Measurements from ENCODE around the gene SLITRK4. TPM values are rescaled to one million over a fixed set of nuclear protein-coding genes. Genes with fewer than 3 reads are reported as not detected.

SLITRK4 gene, protein sequence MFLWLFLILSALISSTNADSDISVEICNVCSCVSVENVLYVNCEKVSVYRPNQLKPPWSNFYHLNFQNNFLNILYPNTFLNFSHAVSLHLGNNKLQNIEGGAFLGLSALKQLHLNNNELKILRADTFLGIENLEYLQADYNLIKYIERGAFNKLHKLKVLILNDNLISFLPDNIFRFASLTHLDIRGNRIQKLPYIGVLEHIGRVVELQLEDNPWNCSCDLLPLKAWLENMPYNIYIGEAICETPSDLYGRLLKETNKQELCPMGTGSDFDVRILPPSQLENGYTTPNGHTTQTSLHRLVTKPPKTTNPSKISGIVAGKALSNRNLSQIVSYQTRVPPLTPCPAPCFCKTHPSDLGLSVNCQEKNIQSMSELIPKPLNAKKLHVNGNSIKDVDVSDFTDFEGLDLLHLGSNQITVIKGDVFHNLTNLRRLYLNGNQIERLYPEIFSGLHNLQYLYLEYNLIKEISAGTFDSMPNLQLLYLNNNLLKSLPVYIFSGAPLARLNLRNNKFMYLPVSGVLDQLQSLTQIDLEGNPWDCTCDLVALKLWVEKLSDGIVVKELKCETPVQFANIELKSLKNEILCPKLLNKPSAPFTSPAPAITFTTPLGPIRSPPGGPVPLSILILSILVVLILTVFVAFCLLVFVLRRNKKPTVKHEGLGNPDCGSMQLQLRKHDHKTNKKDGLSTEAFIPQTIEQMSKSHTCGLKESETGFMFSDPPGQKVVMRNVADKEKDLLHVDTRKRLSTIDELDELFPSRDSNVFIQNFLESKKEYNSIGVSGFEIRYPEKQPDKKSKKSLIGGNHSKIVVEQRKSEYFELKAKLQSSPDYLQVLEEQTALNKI
- total RNA-seq: 0.20 and 0.65 TPM in 2 replicates

DNA sequence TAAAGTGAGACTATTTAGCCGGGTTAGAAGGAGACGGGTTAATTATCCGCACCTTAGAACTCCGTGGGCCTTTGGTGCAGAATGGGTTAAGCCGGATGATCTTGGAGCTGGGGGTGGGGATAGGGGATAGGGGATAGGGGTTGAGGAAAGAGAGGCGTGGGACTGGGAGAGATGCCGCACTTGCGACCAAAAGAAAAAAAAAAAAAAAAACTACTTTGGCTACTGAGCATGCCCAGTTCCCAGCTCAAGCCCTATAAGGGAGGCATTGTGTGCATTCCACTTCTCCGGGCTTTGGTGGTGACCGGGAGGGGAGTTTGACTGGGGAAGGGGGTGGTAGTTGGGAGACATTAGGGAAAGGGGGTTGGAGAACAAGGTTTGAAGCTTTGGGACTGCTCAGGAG lies at the start of gene SLITRK4:
Gene SLITRK4 (minus strand): TSS at position 187 of the 400 bp plus-strand sequence. CDS start 4,993 bp downstream, outside the sequence.
- DNase-seq (ENCODE audit: low read depth in 2 of 2): no peak

DNA sequence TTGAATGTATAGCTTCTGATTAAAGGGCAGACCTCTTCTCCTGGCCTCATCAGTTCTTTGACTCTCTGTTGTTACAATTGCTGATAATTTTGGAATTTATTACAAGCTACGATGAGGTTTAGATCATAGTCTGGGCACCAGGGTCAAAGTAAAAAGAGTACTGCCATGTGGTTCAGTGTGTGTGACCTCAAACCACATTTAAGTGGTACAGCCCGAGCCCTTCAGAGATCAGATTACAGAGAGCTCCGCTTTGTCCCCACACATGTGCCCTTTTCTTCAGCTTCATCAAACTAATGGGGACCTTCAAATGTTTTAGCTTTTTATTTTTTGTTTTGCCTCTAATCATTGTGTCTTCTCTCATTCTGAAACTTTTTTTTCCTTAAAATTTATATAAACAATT lies 47.6 kb upstream of the SLITRK4 start:
- DNase-seq (ENCODE audit: low read depth in 2 of 2): no peak

DNA sequence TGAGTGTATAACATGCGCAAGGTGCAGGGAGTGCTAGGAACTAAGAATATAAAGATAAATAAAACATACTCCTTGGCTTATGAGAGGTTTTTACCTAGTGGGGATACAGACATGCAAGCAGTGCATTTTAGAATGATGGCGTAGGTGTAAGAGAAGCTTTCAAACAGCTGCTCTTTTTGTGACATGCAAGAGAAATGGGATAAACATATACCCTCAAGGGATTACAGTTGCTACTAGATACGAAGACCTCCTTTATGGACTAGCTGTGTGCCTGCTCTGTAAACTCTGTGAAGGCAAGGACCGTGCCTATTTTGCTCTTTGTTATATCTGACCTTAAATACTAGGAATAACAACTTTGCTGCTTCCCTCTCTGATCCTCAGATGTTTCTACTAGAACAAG lies 39.0 kb upstream of the SLITRK4 start:
- no peak for DNase-seq (ENCODE audit: low read depth in 2 of 2)

DNA sequence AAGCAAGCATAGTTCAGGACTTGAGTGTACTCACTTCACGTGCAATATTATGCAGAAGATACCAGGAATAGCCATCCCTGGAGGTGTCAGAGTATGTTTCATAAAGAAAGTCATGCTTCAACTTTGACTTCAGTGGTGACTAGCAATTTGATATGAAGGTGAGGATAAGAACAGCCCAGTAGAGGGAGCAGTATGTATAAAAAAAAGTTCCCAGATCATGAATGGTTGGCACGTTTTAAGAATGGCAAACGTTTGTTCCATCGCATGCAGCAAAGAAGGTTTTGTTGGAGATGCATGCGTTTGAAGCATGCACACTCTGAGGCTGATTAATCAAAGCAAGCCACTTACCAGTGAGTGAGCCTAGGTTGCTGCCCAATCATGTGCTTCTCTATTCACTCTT lies 33.5 kb upstream of the SLITRK4 start:
- no peak for DNase-seq (ENCODE audit: low read depth in 2 of 2)

DNA sequence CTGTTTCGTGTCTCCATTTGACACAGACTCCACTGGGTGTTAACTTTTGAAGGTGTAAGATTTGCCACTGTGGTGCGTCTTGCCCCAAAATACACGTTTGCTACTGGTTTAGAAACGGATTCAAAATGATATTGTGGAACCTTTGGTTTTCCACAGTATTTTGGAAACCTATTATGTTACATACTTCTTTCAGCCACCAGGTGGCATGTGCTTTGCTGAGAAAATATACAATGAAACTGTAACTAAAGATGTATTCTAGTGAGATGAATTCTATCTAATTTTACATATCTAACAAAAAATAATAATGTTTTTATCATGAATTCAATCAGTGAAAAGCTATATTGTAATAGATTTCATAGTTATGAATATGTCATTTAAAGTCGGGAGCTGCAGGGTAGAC lies 28.4 kb upstream of the SLITRK4 start:
- DNase-seq (ENCODE audit: low read depth in 2 of 2): peak; percentile 1 to 12

DNA sequence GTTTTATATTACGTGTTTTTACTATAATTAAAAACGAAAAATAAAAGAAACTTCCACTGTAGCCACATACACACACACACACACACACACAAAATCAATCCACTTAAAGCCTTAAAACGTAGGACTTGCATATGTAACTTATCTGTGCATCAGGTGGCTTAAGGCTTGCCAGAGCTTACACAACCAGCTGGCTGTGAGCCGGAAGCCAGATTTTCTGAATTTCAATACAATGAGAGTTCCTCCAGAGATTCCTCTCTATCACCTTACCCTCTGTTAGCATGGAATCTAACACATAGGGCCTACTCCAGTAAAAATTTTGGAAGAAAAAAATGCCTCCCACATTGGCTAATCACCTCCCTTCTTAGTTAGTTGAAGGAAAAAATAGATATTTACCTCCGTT lies 27.9 kb upstream of the SLITRK4 start:
- DNase-seq (ENCODE audit: low read depth in 2 of 2): no peak

DNA sequence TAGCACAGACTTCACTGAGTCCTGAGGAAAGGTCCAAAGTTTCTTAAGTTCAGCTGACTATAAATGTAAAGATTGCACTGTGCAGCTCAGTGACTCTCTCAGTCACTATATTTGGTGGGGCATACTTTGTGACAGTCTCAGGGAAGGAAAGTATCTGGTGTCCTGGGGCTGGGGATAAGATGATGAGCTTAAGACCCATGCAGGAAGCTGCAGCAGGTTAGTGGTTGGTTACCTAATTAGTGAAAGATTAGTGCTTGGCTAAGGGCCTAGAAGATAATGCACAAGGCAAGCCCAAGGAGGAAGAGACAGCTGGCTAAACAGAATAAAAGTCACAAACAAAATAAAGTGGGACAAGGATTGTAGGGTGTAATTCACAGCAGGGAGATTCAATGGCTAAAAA lies 25.4 kb upstream of the SLITRK4 start:
- no peak for DNase-seq (ENCODE audit: low read depth in 2 of 2)

DNA sequence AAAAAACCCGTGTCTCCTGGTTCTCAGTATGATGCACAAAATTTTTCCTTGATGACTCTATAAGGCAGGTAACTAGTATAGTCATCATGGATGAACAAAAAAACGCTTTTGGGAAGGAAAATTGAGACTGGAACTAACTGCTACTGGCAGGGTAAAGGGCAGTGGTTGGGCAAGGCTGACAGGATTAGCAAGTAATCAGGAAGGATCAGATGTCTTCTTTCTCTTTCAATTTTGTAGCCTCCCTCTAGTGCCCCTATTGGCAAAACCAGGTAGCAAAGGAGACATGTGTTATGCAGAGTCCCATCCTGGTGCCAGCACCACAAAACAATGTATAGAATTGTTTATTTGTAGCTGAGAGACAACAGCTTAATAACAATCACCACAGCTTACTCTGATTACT lies 12.8 kb upstream of the SLITRK4 start:
- DNase-seq (ENCODE audit: low read depth in 2 of 2): no peak

DNA sequence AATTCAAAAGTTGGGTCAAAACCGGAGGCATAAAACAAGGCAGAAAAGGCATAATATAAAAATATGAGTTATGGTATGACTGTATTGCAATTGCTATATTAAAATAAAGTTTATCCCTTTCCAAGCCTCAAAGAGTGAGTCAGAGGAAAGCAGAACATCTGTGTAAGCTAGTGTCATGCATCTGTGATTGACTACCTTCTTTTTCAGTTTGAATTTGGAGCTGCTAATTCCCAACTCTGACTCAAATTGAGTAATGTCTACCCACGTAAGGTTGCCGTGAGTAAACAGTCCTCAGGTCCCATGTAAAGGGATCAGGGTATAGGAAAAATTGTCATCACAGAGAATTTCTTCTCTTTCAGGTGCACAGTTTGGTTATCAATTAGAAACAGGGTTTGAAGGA lies 6.5 kb upstream of the SLITRK4 start:
- DNase-seq (ENCODE audit: low read depth in 2 of 2): no peak

DNA sequence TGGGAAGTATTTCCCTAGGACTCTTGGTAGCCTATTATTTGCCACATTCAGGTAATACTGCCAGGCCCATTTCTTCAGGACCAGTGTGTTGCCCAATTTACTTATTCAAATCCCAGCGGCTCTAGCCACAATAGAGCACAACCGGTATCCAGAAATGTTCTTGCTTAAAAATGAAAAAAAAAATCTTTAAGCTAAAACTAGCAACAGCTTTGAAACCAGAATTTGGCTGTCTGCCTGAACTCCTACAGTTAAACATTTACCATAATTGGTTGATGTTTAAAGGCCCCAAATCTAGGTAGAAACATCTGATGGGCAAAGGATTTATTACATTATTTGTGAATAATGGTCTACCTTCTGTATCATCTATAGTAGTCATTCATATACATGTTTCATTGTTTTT lies 930 bp upstream of the SLITRK4 start:
- DNase-seq (ENCODE audit: low read depth in 2 of 2): no peak

DNA sequence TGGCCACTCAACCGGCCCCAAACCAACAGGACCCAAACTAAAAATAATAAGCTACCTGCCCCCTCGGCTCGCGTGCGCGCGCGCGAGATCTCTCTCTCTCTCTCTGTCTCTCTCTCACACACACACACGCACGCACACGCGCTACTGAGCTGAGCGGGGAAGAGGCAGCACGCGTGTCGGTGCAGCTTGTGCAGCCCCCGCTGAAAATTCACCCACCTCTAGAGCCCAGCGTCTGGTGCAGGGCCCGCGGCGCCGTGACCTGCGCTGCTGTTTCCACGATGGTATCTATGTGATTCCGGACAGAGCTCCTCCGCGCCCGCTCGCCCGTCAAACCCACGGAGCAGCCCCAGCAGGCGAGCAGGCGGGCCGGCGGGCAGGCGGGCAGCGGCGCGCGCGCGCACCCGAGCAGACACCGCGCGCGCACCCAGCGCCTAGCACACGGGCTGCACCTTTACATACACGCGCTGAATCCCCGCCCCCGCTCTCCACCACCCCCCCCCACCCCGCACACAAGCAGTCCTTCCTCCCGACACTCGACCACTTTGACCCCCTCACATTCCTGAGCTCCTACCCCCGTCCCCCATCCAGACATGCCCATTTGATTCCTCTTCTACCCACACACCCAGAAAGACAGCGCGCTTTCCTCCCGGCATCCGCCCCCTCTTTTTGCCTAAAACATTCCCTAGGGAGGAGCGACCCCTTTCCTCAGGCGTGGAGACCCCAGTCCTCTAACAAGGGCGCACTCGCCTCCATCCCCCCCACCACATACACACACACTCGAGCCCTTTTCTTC lies 1.0 kb downstream of the SLITRK4 start:
- DNase-seq (ENCODE audit: low read depth in 2 of 2): no peak

DNA sequence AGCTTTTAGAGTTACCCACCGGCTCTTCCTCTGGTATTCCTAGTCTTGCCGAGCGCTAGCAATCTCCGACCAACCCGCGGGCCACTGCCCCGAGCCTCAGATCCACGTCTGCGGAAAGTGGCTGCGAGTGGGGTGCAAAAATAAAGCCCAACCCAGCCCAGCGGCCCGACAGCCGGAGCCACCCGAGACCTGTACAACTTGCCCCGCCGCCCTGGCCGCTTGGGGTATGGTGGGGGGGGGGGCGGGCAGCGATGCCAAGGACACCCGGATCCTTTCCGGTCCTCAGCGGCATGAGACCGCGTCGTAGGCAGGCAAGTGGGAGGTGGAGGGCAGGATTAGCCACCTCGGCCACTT lies 1.6 kb downstream of the SLITRK4 start:
- no peak for DNase-seq (ENCODE audit: low read depth in 2 of 2)

DNA sequence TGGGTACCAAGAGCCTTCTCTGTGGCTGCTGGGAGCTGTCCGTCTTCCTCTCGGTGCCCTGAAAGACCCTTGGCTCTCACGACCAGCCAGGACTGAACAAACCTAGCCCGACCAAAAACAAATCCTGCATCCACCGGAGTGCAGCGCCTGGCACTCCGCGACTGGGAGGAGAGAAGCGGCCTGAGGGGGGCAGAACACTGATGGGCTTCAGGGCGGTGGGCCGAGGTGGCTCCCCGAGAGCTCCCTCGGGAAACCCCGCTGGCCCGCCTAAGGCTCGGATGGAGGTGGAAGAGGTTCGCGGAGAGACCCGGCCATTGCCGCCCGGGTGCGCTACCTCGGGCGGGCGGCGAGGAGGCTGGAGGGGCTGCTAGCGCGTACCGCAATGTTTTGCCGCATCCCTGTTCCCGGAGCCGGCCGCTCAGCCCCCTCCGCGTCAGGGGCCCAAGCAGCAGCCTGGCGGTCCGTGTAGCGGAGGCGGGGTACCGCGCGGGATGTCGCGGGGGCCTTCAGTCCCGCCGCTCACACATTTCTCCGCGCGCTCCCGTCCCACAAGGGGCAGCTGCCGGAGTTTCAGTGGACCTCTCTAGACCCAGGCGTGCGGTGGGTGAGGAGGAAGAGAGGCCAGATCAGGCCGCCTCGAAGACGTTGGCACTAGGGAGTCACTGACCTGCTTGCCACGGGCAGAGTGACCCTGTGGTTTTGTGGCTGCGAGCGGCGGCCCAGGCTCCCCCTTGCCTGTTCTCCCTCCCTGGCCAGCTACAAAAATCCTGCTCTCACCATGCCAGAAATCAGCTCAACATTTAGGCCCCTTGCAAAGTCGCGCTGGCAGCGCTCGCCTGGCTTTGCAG lies 2.2 kb downstream of the SLITRK4 start:
- no peak for DNase-seq (ENCODE audit: low read depth in 2 of 2)

DNA sequence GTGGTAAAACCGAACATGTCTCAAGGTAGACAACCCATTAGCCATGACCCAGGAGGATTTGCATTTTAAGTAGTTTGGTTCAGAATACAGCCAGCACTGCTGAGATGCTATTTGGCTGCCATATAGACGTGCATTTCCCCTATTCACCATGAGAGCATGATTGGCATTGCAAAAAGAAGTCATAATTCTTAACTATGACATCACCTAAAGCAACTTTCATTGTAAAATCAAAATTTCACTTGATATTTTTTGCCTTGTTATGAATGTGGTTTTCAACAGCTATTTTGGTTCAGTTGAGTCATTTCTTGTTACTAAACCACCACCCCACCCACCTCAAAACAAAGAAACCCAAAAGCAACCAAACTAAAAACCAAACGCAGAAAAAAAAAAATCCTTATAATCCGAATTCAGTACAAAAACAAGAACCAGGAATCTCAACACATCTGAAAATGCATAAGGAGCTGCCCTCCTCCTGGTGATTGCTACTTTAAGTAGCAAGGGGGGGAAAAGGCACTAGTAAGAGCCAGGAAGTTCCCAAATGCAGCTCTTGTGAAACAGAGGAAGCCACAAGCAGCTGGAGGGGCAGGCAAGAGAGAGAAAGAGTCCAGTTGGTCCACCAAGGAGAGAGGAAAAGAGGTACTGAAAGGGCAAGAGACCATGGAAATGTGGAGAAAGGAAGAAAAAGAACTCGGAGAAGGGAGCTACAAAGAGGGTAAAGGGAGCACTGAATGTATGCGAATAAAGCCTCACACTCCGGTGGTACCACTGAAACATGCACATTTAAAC lies 3.1 kb downstream of the SLITRK4 start:
- DNase-seq (ENCODE audit: low read depth in 2 of 2): no peak

DNA sequence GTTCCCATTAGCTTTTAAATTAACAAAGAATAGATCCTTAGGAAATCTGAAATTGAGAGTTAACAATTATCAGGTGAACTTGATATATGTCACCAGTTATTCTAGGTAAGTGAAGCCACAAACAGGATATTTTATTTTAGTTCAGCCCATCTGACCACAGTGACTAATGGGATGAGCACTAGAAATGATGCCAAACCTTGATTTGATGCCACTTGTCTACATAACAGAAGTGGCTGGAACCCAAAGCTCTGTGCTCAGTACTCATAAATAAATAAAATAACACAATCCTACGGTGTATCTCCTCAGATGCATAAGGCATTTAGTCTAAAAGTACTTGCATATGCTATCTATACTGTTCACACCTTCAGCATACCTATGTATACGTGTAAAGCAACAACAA lies 12.2 kb downstream of the SLITRK4 start:
- DNase-seq (ENCODE audit: low read depth in 2 of 2): no peak

DNA sequence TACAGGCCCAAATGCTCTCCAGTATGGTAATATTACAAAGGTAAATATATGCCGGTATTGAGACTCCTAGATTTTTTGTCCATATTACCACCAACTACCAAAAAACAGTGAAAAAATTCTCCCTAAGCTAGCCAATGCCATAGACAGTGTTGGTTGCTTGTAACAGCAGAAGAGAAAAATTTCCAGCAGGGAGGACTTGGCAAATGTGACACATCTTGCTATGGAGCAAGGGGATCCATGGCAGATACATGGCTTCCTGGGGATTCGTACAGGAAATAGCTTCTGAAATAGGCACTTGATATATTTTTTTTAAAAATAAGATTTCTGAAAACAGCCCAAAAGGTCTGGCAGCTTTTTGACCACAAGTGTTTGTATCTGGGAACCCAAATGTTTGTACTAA lies 14.6 kb downstream of the SLITRK4 start:
- DNase-seq (ENCODE audit: low read depth in 2 of 2): no peak

DNA sequence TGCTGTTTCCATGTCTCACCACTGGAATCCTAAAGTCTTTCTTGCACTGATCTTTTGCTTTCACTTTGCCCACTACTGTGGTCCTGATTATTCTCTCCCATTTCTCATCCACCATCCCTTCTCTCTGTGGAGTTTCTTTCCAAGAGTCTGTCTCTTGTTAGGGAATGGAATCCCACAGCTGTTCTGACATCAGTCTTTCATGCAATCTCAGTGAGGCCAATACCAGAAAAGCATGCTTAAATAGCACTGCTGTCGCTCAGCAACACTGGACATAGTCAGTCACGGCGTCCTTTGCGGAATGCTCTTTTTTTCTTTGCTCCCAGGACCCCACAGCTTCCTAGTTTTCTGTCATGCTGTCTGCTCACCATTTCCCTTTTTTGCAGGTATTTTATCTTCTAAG lies 20.1 kb downstream of the SLITRK4 start:
- no peak for DNase-seq (ENCODE audit: low read depth in 2 of 2)

DNA sequence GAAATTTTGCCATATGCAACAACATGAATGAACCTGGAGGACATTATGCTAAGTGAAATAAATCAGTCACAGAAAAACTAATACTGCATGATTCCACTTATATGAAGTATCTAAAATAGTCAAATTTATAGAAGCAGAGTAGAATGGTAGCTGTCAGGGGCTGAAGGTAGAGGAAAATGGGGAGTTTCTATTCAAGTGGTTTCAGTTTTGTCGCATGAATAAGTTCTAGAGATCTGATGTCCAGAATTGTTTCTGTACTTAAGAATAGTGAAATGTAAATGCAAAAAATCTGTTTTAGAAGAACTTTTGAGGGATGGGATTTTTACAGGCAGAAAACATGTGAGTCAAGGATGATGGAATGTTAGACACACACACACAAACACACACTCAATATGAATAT lies 34.1 kb downstream of the SLITRK4 start:
- no peak for DNase-seq (ENCODE audit: low read depth in 2 of 2)

DNA sequence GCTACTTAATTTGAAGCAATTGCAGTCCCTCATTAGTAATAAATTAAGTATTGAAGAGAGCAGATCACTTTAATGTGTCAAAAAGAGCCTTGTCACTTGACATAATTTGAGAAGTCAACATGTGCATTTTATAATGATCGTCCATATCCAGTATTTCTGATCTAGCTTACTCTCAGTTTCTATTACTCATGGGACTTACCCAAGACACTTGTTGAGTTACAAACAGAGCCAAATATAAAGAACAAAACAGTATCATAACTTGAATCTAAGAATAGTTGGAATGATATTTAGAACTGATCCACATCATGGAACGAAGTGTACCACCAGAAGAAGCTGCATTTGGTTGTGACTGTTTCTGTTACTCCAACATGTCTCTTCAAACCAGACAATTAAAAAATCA lies 54.7 kb downstream of the SLITRK4 start:
- no peak for DNase-seq (ENCODE audit: low read depth in 2 of 2)

DNA sequence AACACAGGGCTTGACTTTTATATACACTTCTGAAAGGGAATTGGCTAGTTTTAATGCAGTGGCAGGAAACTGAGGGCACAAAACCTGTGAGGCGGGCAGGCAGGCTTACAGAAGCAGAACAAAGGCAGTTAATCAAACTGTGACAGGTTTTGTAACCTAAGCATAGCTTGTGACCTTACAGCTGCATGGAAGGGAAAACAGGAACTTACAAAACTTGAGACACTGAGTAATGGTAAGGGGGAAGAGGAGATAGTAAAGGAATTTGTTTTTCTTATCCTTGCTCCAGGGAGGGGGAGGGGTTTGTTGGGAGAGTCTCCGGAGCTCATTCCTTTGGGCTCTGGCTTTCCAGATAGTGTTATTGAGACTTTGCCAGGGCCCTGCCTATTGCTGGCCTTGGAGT lies 55.6 kb downstream of the SLITRK4 start:
- DNase-seq (ENCODE audit: low read depth in 2 of 2): no peak

Measured in lung microvascular endothelial cell (primary cell).